Trophoblast cell (in vitro differentiated cells and primary cell): ENCODE data around the gene INS.

Experiments
- DNase-seq, 2 donors: peaks; one replicate each; pipeline ENCODE4 v3.0.0-alpha.2; 2016
- H2AFZ ChIP-seq: 2 replicates; pipeline ENCODE4 v1.6.1; 2013; ENCODE audit warnings: low read length, moderate library complexity, mild to moderate bottlenecking; ENCODE audit not compliant: insufficient read depth, poor library complexity
- H2AK5ac ChIP-seq: 2 replicates; pipeline ENCODE4 v1.6.1; 2013; ENCODE audit warnings: mild to moderate bottlenecking, low read length
- H2BK120ac ChIP-seq: 2 replicates; pipeline ENCODE4 v1.6.1; 2013; ENCODE audit warnings: low read length, mild to moderate bottlenecking, moderate library complexity; ENCODE audit not compliant: insufficient read depth, poor library complexity
- H2BK12ac ChIP-seq: 2 replicates; pipeline ENCODE4 v1.6.1; 2013; ENCODE audit warnings: mild to moderate bottlenecking, low read length, moderate library complexity
- H2BK5ac ChIP-seq: 2 replicates; pipeline ENCODE4 v1.6.1; 2013; ENCODE audit warnings: low read length, low read depth, moderate library complexity, mild to moderate bottlenecking; ENCODE audit not compliant: poor library complexity
- H3K14ac ChIP-seq: 2 replicates; pipeline ENCODE4 v1.6.1; 2013; ENCODE audit warnings: mild to moderate bottlenecking, low read length
- H3K18ac ChIP-seq: 2 replicates; pipeline ENCODE4 v1.6.1; 2013; ENCODE audit warnings: mild to moderate bottlenecking, low read length
- H3K23ac ChIP-seq: 2 replicates; pipeline ENCODE4 v1.6.1; 2013; ENCODE audit warnings: low read length
- H3K27ac ChIP-seq: 2 replicates; pipeline ENCODE4 v1.5.1; 2013; ENCODE audit warnings: low read depth, mild to moderate bottlenecking, inconsistent platforms, low read length, moderate library complexity
- H3K27me3 ChIP-seq: 2 replicates; pipeline ENCODE4 v1.6.1; 2013; ENCODE audit warnings: inconsistent platforms, mild to moderate bottlenecking, low read length, moderate library complexity; ENCODE audit not compliant: insufficient read depth
- H3K36me3 ChIP-seq, 2 experiments: 1 replicate in 1 of 2; 2 replicates in 1 of 2; pipeline ENCODE4 v1.6.1; 2013; ENCODE audit warnings: low read length in 2 of 2, mild to moderate bottlenecking in 2 of 2, moderate library complexity in 1 of 2; ENCODE audit not compliant: insufficient read depth in 2 of 2, control insufficient read depth in 1 of 2
- H3K4ac ChIP-seq: 2 replicates; pipeline ENCODE4 v1.6.1; 2013; ENCODE audit warnings: low read depth, mild to moderate bottlenecking, low read length, moderate library complexity
- H3K4me1 ChIP-seq, 2 experiments: 1 replicate in 1 of 2; 2 replicates in 1 of 2; pipeline ENCODE4 v1.6.1; 2013; ENCODE audit warnings: low read length in 2 of 2, mild to moderate bottlenecking in 2 of 2, moderate library complexity in 1 of 2; ENCODE audit not compliant: insufficient read depth in 2 of 2, control insufficient read depth in 1 of 2
- H3K4me2 ChIP-seq: 2 replicates; pipeline ENCODE4 v1.6.1; 2013; ENCODE audit warnings: inconsistent platforms, mild to moderate bottlenecking, low read length, moderate library complexity
- H3K4me3 ChIP-seq: 2 replicates; pipeline ENCODE4 v1.5.1; 2013; ENCODE audit warnings: mild to moderate bottlenecking, low read depth, low read length, inconsistent platforms
- H3K79me1 ChIP-seq: one replicate; pipeline ENCODE4 v1.6.1; 2013; ENCODE audit warnings: low read length
- H3K79me2 ChIP-seq: 2 replicates; pipeline ENCODE4 v1.6.1; 2013; ENCODE audit warnings: low read length, mild to moderate bottlenecking; ENCODE audit not compliant: control insufficient read depth, insufficient read depth, poor library complexity
- H3K9ac ChIP-seq: 2 replicates; pipeline ENCODE4 v1.6.1; 2013; ENCODE audit warnings: mild to moderate bottlenecking, low read length
- H3K9me3 ChIP-seq: 2 replicates; pipeline ENCODE4 v1.6.1; 2013; ENCODE audit warnings: low read depth, mild to moderate bottlenecking, control low read depth, inconsistent platforms, low read length; ENCODE audit not compliant: insufficient read depth
- H4K12ac ChIP-seq: 2 replicates; pipeline ENCODE4 v1.6.1; 2013; ENCODE audit warnings: low read depth, mild to moderate bottlenecking, low read length, moderate library complexity
- H4K8ac ChIP-seq: 2 replicates; pipeline ENCODE4 v1.6.1; 2013; ENCODE audit warnings: low read depth, mild to moderate bottlenecking, low read length, moderate library complexity
- H4K91ac ChIP-seq: one replicate; pipeline ENCODE4 v1.6.1; 2013; ENCODE audit warnings: low read depth, mild to moderate bottlenecking, low read length, moderate library complexity
- WGBS: extraction: QIAGEN DNeasy Blood & Tissue Kit; methylation state at CpG from one replicate; pipeline ENCODE4 v1.1.7; 2013; ENCODE audit warnings: missing lambda C conversion rate; ENCODE audit not compliant: insufficient read length, insufficient coverage; ENCODE audit errors: extremely low coverage; 5-methylcytosine and 5-hydroxymethylcytosine counted together

Gene INS

GRCh38 chr11:2148595-2148994 is 12.4 kb downstream of the INS start:
- Histone ChIP-seq H2AK5ac (no peak overlapping the region), H3K23ac (no peak overlapping the region), H3K4me3 (no peak overlapping the region), H3K4me1 (peaks cover 0 to 5% of the 10 kb centered on the region in 2 experiments), H3K4ac (no peak overlapping the region), H3K4me2 (no peak overlapping the region), H4K91ac (no peak overlapping the region), H3K9me3 (peaks cover 3% of the 10 kb centered on the region), H2BK120ac (no peak overlapping the region), H3K18ac (no peak overlapping the region), H3K79me2 (no peaks in the 10 kb centered on the region), H3K14ac (no peak overlapping the region), H2AFZ (no peak overlapping the region), H4K12ac (no peak overlapping the region), H2BK5ac (no peak overlapping the region), H3K27me3 (peaks cover 27% of the 10 kb centered on the region), H3K27ac (no peak overlapping the region), H2BK12ac (no peak overlapping the region), H3K9ac (no peak overlapping the region), H4K8ac (no peak overlapping the region), H3K79me1 (peaks cover 8% of the 10 kb centered on the region), H3K36me3 (no peaks in the 10 kb centered on the region)
- DNase-seq: no peak
- no CpG with 5 or more reads among the region's 5 CpGs for WGBS

- Histone ChIP-seq H3K14ac (peak overlapping the region; percentile 36), H3K23ac (no peak overlapping the region), H3K4me3 (no peak overlapping the region), H3K4ac (no peak overlapping the region), H3K79me2 (no peaks in the 10 kb centered on the region), H3K4me2 (no peak overlapping the region), H3K9me3 (peaks cover 3% of the 10 kb centered on the region), H4K91ac (peak overlapping the region; percentile 48), H4K8ac (no peak overlapping the region), H3K36me3 (no peaks in the 10 kb centered on the region), H3K9ac (no peak overlapping the region), H3K4me1 (peaks cover 4 to 5% of the 10 kb centered on the region in 2 experiments), H2BK5ac (no peak overlapping the region), H2BK12ac (peak overlapping the region; percentile 51), H2AFZ (no peak overlapping the region), H3K18ac (no peak overlapping the region), H3K79me1 (peaks cover 10% of the 10 kb centered on the region), H2BK120ac (no peak overlapping the region), H3K27ac (no peak overlapping the region), H3K27me3 (peaks cover 36% of the 10 kb centered on the region), H2AK5ac (peak overlapping the region; percentile 34), H4K12ac (no peak overlapping the region)
- no CpG with 5 or more reads among the region's 11 CpGs for WGBS
- DNase-seq: no peak
Measured at GRCh38 chr11:2147391-2147790, 13.6 kb downstream of the INS start.

GRCh38 chr11:2146051-2146450 is 15.0 kb downstream of the INS start:
- Histone ChIP-seq H3K4me3 (no peak overlapping the region), H3K9me3 (peaks cover 3% of the 10 kb centered on the region), H2BK5ac (no peak overlapping the region), H3K79me1 (peaks cover 8% of the 10 kb centered on the region), H3K27ac (no peak overlapping the region), H4K8ac (no peak overlapping the region), H2BK120ac (no peak overlapping the region), H4K12ac (no peak overlapping the region), H3K27me3 (peaks cover 45% of the 10 kb centered on the region), H2AFZ (no peak overlapping the region), H3K14ac (no peak overlapping the region), H3K36me3 (no peaks in the 10 kb centered on the region), H3K4me1 (peaks cover 5% of the 10 kb centered on the region in 2 experiments), H3K18ac (no peak overlapping the region), H3K4ac (no peak overlapping the region), H3K23ac (no peak overlapping the region), H4K91ac (peak overlapping the region; percentile 7), H3K9ac (no peak overlapping the region), H3K79me2 (no peaks in the 10 kb centered on the region), H3K4me2 (no peak overlapping the region), H2AK5ac (no peak overlapping the region), H2BK12ac (no peak overlapping the region)
- no CpG with 5 or more reads among the region's 19 CpGs for WGBS
- no peak for DNase-seq

- Histone ChIP-seq H3K4me1 (peaks cover 5% of the 10 kb centered on the region in 2 experiments), H3K14ac (no peak overlapping the region), H3K18ac (no peak overlapping the region), H4K91ac (peak overlapping the region; percentile 61), H3K4me2 (peak overlapping the region; percentile 51), H3K4me3 (no peak overlapping the region), H2AK5ac (no peak overlapping the region), H2AFZ (no peak overlapping the region), H2BK12ac (no peak overlapping the region), H3K23ac (no peak overlapping the region), H3K9me3 (peaks cover 3% of the 10 kb centered on the region), H3K27ac (no peak overlapping the region), H4K12ac (no peak overlapping the region), H3K9ac (no peak overlapping the region), H2BK120ac (no peak overlapping the region), H4K8ac (no peak overlapping the region), H3K79me1 (peaks cover 14% of the 10 kb centered on the region), H3K4ac (no peak overlapping the region), H3K79me2 (peaks cover 3% of the 10 kb centered on the region), H3K27me3 (peaks cover 59% of the 10 kb centered on the region), H3K36me3 (no peaks in the 10 kb centered on the region), H2BK5ac (no peak overlapping the region)
- no CpG with 5 or more reads among the region's 18 CpGs for WGBS
- DNase-seq: no peak
Measured at GRCh38 chr11:2144544-2145248, 16.3 kb downstream of the INS start.
